HK-2 (cell line): ENCODE results near the gene PPP1R1C.
"Not testable (repeated sequence)": the region's sequence is repeated elsewhere in the genome, so short reads cannot be mapped to it uniquely, and the experiment has no call there.

Experiments used
- DNase-seq: peaks from one replicate; pipeline ENCODE4 v3.0.0-alpha.2; 2018; ENCODE audit not compliant: unreplicated experiment

PPP1R1C gene

GRCh38 chr2:181985632-181986205 lies at the start of gene PPP1R1C:
Gene PPP1R1C, plus strand, starts transcription at chr2:181985853. Its CDS starts 258 bp downstream, at chr2:181986111.
- DNase-seq, result no peak

GRCh38 chr2:181937473-181937872 lies 48.2 kb upstream of the PPP1R1C start:
- DNase-seq, result no peak

GRCh38 chr2:181943411-181944124 lies 42.1 kb upstream of the PPP1R1C start:
- no peak for DNase-seq

GRCh38 chr2:181944164-181944913 lies 41.3 kb upstream of the PPP1R1C start:
- no peak for DNase-seq

GRCh38 chr2:181944914-181945291 lies 40.8 kb upstream of the PPP1R1C start:
- DNase-seq, result no peak

GRCh38 chr2:181946444-181947127 lies 39.1 kb upstream of the PPP1R1C start:
- DNase-seq, result no peak

GRCh38 chr2:181947273-181947672 lies 38.4 kb upstream of the PPP1R1C start:
- DNase-seq, result no peak

GRCh38 chr2:181948227-181948626 lies 37.4 kb upstream of the PPP1R1C start:
- DNase-seq, result no peak

- no peak for DNase-seq
Observed at GRCh38 chr2:181949047-181949446, 36.6 kb upstream of the PPP1R1C start.

- no peak for DNase-seq
Observed at GRCh38 chr2:181952404-181953226, 33.0 kb upstream of the PPP1R1C start.

GRCh38 chr2:181953881-181954537 lies 31.6 kb upstream of the PPP1R1C start:
- peak; percentile 22 for DNase-seq

- DNase-seq, result no peak
Observed at GRCh38 chr2:181954538-181954883, 31.1 kb upstream of the PPP1R1C start.

- DNase-seq, result no peak
Observed at GRCh38 chr2:181955010-181955409, 30.6 kb upstream of the PPP1R1C start.

- DNase-seq, result not testable (repeated sequence)
Observed at GRCh38 chr2:181955866-181956265, 29.8 kb upstream of the PPP1R1C start.

- DNase-seq, result no peak
Observed at GRCh38 chr2:181957668-181958067, 28.0 kb upstream of the PPP1R1C start.

GRCh38 chr2:181958726-181959125 lies 26.9 kb upstream of the PPP1R1C start:
- DNase-seq, result no peak

GRCh38 chr2:181959508-181959907 lies 26.1 kb upstream of the PPP1R1C start:
- DNase-seq, result no peak

GRCh38 chr2:181961167-181961566 lies 24.5 kb upstream of the PPP1R1C start:
- DNase-seq, result not testable (repeated sequence)

- DNase-seq, result no peak
Observed at GRCh38 chr2:181962142-181962541, 23.5 kb upstream of the PPP1R1C start.

GRCh38 chr2:181970160-181970794 lies 15.4 kb upstream of the PPP1R1C start:
- DNase-seq, result no peak

GRCh38 chr2:181971032-181971431 lies 14.6 kb upstream of the PPP1R1C start:
- DNase-seq, result no peak
